ENCODE results near the gene SPAG16.

- no peak for TF ChIP-seq EP300 (IDR thresholded peaks at IDR 0.05; ENCODE audit: borderline replicate concordance)
- TF ChIP-seq RAD21 (IDR thresholded peaks at IDR 0.05; ENCODE audit: low read depth), result no peak
- no peak for TF ChIP-seq YY1 (IDR thresholded peaks at IDR 0.05; ENCODE audit: low read depth)
Observed at GRCh38 chr2:214261683-214262082, 977.4 kb downstream of the SPAG16 start.

All from Ishikawa (cell line).